ENCODE measurements around the gene COPA.

Gene COPA

GRCh38 chr1:160344936-160345335 lies 1.9 kb upstream of the COPA start:
- no peaks in the 10 kb centered on the region for H4K20me1 ChIP-seq (ENCODE audit: insufficient read depth, low read length)
- H3K36me3 ChIP-seq (replicated peaks; ENCODE audit: insufficient read depth, low read length) = no peaks in the 10 kb centered on the region; the same call in 1 of the 2 replicates
- peaks cover 72% of the 10 kb centered on the region for H3K79me2 ChIP-seq (ENCODE audit: low read length)
- no peak overlapping the region for H3K9ac ChIP-seq (ENCODE audit: low read length)
- no peaks in the 10 kb centered on the region for H3K27me3 ChIP-seq (replicated peaks; ENCODE audit: insufficient read depth, low read length)
- H3K4me2 ChIP-seq (ENCODE audit: low read depth, low read length) = peak overlapping the region; percentile 76; the same call in 1 of the 2 replicates
- H3K9me2 ChIP-seq (replicated peaks; ENCODE audit: insufficient read depth, low read length) = no peaks in the 10 kb centered on the region
- no peak for DNase-seq
- TF ChIP-seq EZH2 (optimal IDR thresholded peaks at IDR 0.05; ENCODE audit: low read depth, low read length) (no peak), CTCF (IDR thresholded peaks at IDR 0.05; ENCODE audit: low read length) (no peak), EZH2phosphoT487 (IDR thresholded peaks at IDR 0.05; ENCODE audit: low read length) (no peak)
- peaks cover 9% of the 10 kb centered on the region for H3K4me1 ChIP-seq (ENCODE audit: low read length)
- H3K9me3 ChIP-seq (replicated peaks; ENCODE audit: insufficient read depth, low read length) = no peaks in the 10 kb centered on the region
- H2AFZ ChIP-seq (ENCODE audit: low read length) = no peak overlapping the region
- H3K4me3 ChIP-seq (ENCODE audit: low read length) = no peak overlapping the region
- 0 out of 2 replicates have a peak, but pooled peaks cover 4% of the 10 kb centered on the region for H3F3A ChIP-seq (ENCODE audit: insufficient read depth, low read length)
- no peak overlapping the region for H3K27ac ChIP-seq (ENCODE audit: low read length)

GRCh38 chr1:160344241-160344640 lies 1.2 kb upstream of the COPA start:
- peak overlapping the region; percentile 58; the same call in 1 of the 2 replicates for H3K27ac ChIP-seq (ENCODE audit: low read length)
- DNase-seq = no peak
- H2AFZ ChIP-seq (ENCODE audit: low read length) = no peak overlapping the region
- no peaks in the 10 kb centered on the region for H3K9me3 ChIP-seq (replicated peaks; ENCODE audit: insufficient read depth, low read length)
- H4K20me1 ChIP-seq (ENCODE audit: insufficient read depth, low read length) = no peaks in the 10 kb centered on the region
- no peaks in the 10 kb centered on the region; the same call in 1 of the 2 replicates for H3K36me3 ChIP-seq (replicated peaks; ENCODE audit: insufficient read depth, low read length)
- peak overlapping the region; percentile 76 for H3K4me2 ChIP-seq (ENCODE audit: low read depth, low read length)
- peaks cover 79% of the 10 kb centered on the region for H3K79me2 ChIP-seq (ENCODE audit: low read length)
- H3F3A ChIP-seq (ENCODE audit: insufficient read depth, low read length) = 0 out of 2 replicates have a peak, but pooled peaks cover 4% of the 10 kb centered on the region
- peak overlapping the region; percentile 94 for H3K4me3 ChIP-seq (ENCODE audit: low read length)
- no peaks in the 10 kb centered on the region for H3K9me2 ChIP-seq (replicated peaks; ENCODE audit: insufficient read depth, low read length)
- peak overlapping the region; percentile 91 for H3K9ac ChIP-seq (ENCODE audit: low read length)
- peaks cover 9% of the 10 kb centered on the region for H3K4me1 ChIP-seq (ENCODE audit: low read length)
- TF ChIP-seq EZH2phosphoT487 (IDR thresholded peaks at IDR 0.05; ENCODE audit: low read length) (no peak), CTCF (IDR thresholded peaks at IDR 0.05; ENCODE audit: low read length) (no peak), EZH2 (optimal IDR thresholded peaks at IDR 0.05; ENCODE audit: low read depth, low read length) (no peak)
- no peaks in the 10 kb centered on the region for H3K27me3 ChIP-seq (replicated peaks; ENCODE audit: insufficient read depth, low read length)

- peak overlapping the region; percentile 58; the same call in 1 of the 2 replicates for H3K27ac ChIP-seq (ENCODE audit: low read length)
- H2AFZ ChIP-seq (ENCODE audit: low read length) = peak overlapping the region; percentile 66
- H3F3A ChIP-seq (ENCODE audit: insufficient read depth, low read length) = 0 out of 2 replicates have a peak, but pooled peaks cover 4% of the 10 kb centered on the region
- no peaks in the 10 kb centered on the region for H3K27me3 ChIP-seq (replicated peaks; ENCODE audit: insufficient read depth, low read length)
- peak overlapping the region; percentile 94 for H3K4me3 ChIP-seq (ENCODE audit: low read length)
- peaks cover 7% of the 10 kb centered on the region; the same call in 1 of the 2 replicates for H3K36me3 ChIP-seq (replicated peaks; ENCODE audit: insufficient read depth, low read length)
- H3K9me2 ChIP-seq (replicated peaks; ENCODE audit: insufficient read depth, low read length) = no peaks in the 10 kb centered on the region
- H3K4me2 ChIP-seq (ENCODE audit: low read depth, low read length) = peak overlapping the region; percentile 81
- no peak for TF ChIP-seq EZH2phosphoT487 (IDR thresholded peaks at IDR 0.05; ENCODE audit: low read length)
- TF ChIP-seq CTCF (IDR thresholded peaks at IDR 0.05; ENCODE audit: low read length) = no peak
- no peak for TF ChIP-seq EZH2 (optimal IDR thresholded peaks at IDR 0.05; ENCODE audit: low read depth, low read length)
- peaks cover 94% of the 10 kb centered on the region for H3K79me2 ChIP-seq (ENCODE audit: low read length)
- peak overlapping the region; percentile 91 for H3K9ac ChIP-seq (ENCODE audit: low read length)
- no peaks in the 10 kb centered on the region for H4K20me1 ChIP-seq (ENCODE audit: insufficient read depth, low read length)
- no peaks in the 10 kb centered on the region for H3K9me3 ChIP-seq (replicated peaks; ENCODE audit: insufficient read depth, low read length)
- peak; percentile 31 for DNase-seq
- peaks cover 9% of the 10 kb centered on the region for H3K4me1 ChIP-seq (ENCODE audit: low read length)
Measured at GRCh38 chr1:160342526-160342925, 524 bp downstream of the COPA start.

Data from MM.1S (cell line).